ENCODE measurements around the gene FAM200B. TPM values are rescaled to one million over a fixed set of nuclear protein-coding genes. Genes with fewer than 3 reads are reported as not detected.

FAM200B gene
- total RNA-seq, 2 donors from 2014 or later, result 30.9 to 35.4 TPM

- ATAC-seq (peak; percentile 79 to 92), DNase-seq (no peak)
- intact Hi-C loops (cut with DNase I), result no loop called here
Measured at GRCh38 chr4:15690020-15690809, 8.6 kb downstream of the FAM200B start.

- no peak for DNase-seq
- peak in 1 of 2 donors; percentile 63 for ATAC-seq
- intact Hi-C loops (cut with DNase I), result no loop called here
Measured at GRCh38 chr4:15691346-15692135, 9.9 kb downstream of the FAM200B start.

- DNase-seq (no peak), ATAC-seq (no peak)
- intact Hi-C loops (cut with DNase I), result no loop called here
Measured at GRCh38 chr4:15692602-15693001, 11.0 kb downstream of the FAM200B start.

GRCh38 chr4:15694431-15694830 is 12.8 kb downstream of the FAM200B start:
- intact Hi-C loops (cut with DNase I), result no loop called here
- no peak for ATAC-seq

GRCh38 chr4:15695240-15695699 is 13.6 kb downstream of the FAM200B start:
- ATAC-seq, result no peak
- intact Hi-C loops (cut with DNase I), result no loop called here
- DNase-seq, result no peak

More at GRCh38 chr4:15694431-15694830, 12.8 kb downstream of the FAM200B start:
- no peak for DNase-seq

GRCh38 chr4:15695729-15696128 is 14.1 kb downstream of the FAM200B start:
- intact Hi-C loops (cut with DNase I), result no loop called here
- ATAC-seq (no peak), DNase-seq (no peak)

- DNase-seq, result no peak
- intact Hi-C loops (cut with DNase I), result no loop called here
- no peak for ATAC-seq
Measured at GRCh38 chr4:15696866-15697265, 15.2 kb downstream of the FAM200B start.

GRCh38 chr4:15702941-15703403 is 21.3 kb downstream of the FAM200B start, which contains the start of gene BST1:
TSS of gene BST1 (plus strand) at chr4:15703065. CDS start at chr4:15703145, 80 bp downstream.
- ATAC-seq (peak; percentile 82 to 91), DNase-seq (peak; percentile 82)
- intact Hi-C loops (cut with DNase I), result no loop called here

- intact Hi-C loops (cut with DNase I), result no loop called here
- peak in 1 of 2 donors; percentile 26 for ATAC-seq
Measured at GRCh38 chr4:15703439-15703838, 21.8 kb downstream of the FAM200B start.

GRCh38 chr4:15704129-15704528 is 22.5 kb downstream of the FAM200B start:
- ATAC-seq (no peak), DNase-seq (no peak)
- intact Hi-C loops (cut with DNase I), result no loop called here

More at GRCh38 chr4:15703439-15703838, 21.8 kb downstream of the FAM200B start:
- DNase-seq, result no peak

- intact Hi-C loops (cut with DNase I), result no loop called here
- ATAC-seq, result no peak
- DNase-seq, result no peak
Measured at GRCh38 chr4:15706646-15707362, 25.2 kb downstream of the FAM200B start.

GRCh38 chr4:15707363-15707715 is 25.7 kb downstream of the FAM200B start:
- no peak for ATAC-seq
- DNase-seq, result no peak
- intact Hi-C loops (cut with DNase I), result no loop called here

- no peak for ATAC-seq
- DNase-seq, result no peak
- intact Hi-C loops (cut with DNase I), result no loop called here
Measured at GRCh38 chr4:15711762-15712161, 30.1 kb downstream of the FAM200B start.

GRCh38 chr4:15712214-15712613 is 30.6 kb downstream of the FAM200B start:
- ATAC-seq (no peak), DNase-seq (no peak)
- intact Hi-C loops (cut with DNase I), result no loop called here

- no peak for ATAC-seq
- intact Hi-C loops (cut with DNase I), result no loop called here
- no peak for DNase-seq
Measured at GRCh38 chr4:15714141-15714540, 32.5 kb downstream of the FAM200B start.

GRCh38 chr4:15714646-15715435 is 33.2 kb downstream of the FAM200B start:
- intact Hi-C loops (cut with DNase I), result no loop called here
- no peak for DNase-seq
- peak; percentile 58 to 78 for ATAC-seq

GRCh38 chr4:15716115-15716514 is 34.5 kb downstream of the FAM200B start:
- ATAC-seq (no peak), DNase-seq (no peak)
- intact Hi-C loops (cut with DNase I), result no loop called here

GRCh38 chr4:15717086-15717485 is 35.5 kb downstream of the FAM200B start:
- intact Hi-C loops (cut with DNase I), result no loop called here
- ATAC-seq, result no peak
- DNase-seq, result no peak
